GM12872 (cell line): ENCODE data around the gene USP24.

ENCODE experiments used
- CTCF ChIP-seq: IDR thresholded peaks from 3 replicates; pipeline ENCODE4 v1.5.1; 2011; ENCODE audit warnings: low read depth, mild to moderate bottlenecking, low read length, moderate library complexity; ENCODE audit not compliant: insufficient read depth

The USP24 gene

DNA sequence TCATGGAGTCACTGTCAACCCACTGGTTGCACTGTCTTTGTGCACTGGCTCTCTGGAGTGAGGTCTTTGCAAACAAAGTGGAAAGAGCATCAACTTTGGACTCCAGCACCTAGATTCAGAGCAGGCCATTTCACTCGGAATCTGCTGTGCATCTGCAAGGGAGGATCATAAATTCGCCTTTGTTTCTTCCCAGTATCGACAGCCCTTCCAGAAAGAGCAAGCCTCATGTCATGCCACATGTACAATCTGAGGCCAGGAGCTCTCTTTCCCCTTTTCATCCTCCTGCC, 176.7 kb downstream of the USP24 start:
- no peak for TF ChIP-seq CTCF

DNA sequence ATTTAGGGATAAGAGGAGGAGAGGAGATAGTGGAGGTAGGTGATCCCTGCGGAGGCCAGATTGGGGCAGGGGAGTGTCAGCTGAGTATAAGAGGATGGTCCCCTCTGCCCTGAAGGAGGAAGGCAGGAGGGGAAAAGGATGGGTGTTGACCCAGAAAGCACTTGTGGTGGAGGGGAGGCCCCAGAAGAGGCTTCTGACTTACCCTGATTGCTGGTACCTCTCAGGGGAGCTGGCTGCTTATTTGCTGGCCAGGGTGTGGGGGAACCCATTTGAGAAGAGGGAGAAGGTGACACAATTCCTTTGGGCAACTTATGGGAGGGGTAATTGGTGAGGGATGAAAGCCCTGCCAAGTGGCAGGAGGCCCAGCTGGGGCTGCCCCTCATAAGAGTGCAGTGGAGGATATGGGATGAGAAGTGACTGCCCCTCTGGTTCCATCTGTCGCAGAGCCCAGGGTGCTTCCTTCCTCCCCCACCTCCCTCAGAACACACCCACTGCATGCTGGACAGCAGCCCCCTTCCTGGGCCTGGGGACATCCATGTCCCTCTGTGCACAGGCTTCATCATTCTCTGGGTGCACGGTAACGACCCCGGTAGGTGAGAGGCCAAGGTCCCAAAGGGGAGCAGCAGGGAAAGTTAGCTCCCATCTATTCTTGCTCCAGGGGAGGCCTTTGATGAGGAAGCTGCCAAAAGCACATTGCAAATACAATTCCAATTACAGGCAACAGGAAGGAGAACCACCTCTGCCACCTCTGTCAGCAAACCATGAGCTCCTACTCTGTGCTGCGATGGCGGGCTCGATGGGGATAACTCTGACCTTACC, 177.2 kb downstream of the USP24 start:
- TF ChIP-seq CTCF, result no peak

GRCh38 chr1:55035904-55036303, 179.3 kb downstream of the USP24 start:
- TF ChIP-seq CTCF, result peak; percentile 26; the same call in 1 of the 3 replicates

DNA sequence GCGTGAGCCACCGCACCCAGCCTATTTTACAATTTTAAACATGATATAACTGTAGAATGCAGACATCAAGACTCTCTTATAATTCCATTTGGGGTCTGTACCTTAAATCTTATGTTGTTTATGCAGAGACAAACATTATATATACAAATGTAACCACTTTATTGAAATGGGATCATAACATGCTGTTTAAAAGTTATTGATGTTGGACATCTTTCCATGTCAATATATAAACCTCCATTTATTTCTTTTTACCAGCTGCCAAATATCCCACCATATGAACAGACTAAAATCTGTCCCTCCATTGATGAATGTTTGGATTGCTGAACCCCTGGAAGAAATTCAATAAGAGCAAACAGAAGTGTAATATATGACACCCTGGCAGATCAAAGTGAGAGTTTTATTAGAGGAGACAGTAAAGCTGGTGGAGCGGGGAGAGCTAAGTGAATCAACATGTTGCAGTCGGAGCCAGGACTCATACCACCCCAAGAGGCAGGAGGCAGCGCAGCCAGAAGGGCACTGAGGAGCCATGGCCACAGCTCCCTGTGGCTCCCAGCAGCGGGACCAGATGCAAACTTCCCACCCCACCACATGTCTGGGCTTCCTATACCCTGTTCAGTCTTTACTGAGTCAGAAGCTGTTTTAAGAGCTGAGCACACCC, 180.6 kb downstream of the USP24 start:
- TF ChIP-seq CTCF, result no peak

GRCh38 chr1:55033265-55033614, 181.9 kb downstream of the USP24 start:
- TF ChIP-seq CTCF, result no peak

DNA sequence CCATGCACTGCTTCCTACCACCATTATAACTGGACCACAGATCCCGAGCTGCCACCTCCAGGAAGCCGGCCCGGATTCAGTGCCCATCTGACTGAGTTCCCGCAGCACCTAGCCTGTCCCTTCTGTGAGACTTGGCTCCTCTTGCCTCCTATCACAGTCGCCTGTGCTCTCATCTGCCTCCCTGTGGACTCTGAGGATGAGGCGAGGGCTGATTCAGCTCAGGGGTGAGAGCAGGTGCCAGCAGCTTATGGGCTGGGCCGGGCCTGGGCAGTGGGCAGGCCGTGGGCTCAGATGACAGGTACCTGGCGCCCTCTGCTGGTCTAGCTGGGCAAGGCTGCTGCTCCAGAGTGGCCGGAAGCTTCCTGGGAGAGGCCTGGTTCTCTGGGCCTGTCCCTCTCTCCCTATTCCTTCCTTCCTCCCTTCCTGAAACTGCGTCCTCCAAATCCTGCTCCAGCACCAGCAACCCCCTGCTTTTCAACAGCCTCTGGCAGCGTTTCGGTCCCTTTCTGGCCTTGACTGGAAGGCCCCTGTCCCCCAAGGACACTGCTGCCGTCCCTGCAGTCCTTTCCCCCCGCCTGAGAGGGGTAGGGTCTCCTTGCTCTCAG, 193.1 kb downstream of the USP24 start:
- peak; percentile 97 for TF ChIP-seq CTCF

GRCh38 chr1:55018395-55018794, 196.8 kb downstream of the USP24 start:
- TF ChIP-seq CTCF, result no peak
